PC-9 (cell line): Measurements from ENCODE around the gene CEACAM8.

Experiments used
- EZH2 ChIP-seq: fragments of 200-600 bp; sonication (generic); IDR thresholded peaks from 2 replicates; pipeline ENCODE4 v1.8.0; 2017; ENCODE audit warnings: antibody characterized with exemption, low read depth
- TF ChIP-seq, protein P1 (sequence below): fragments of 200-600 bp; sonication (generic); conservative IDR thresholded peaks from 2 replicates; pipeline ENCODE4 v1.6.1; 2017; ENCODE audit warnings: mixed run types, antibody characterized with exemption, mild to moderate bottlenecking, moderate library complexity

DNA sequence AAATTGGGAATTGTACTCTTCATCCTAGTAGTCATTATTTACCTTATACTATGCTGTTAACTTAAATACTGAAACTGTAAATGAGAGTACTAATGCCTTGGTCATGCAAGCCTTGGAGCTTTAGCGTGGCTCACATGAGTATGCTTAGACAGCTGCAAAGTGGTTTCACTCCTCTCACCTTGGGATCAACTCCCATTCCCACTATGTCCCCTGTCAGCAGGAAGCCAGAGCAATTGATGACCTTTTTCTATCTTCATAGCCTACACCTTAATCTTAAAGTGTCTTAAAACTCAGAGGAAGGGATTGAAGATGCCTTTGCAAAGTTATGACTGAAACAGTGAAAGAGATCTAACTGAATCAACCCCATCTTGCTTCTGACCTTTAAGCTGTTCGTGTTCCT is 33.2 kb upstream of the CEACAM8 start:
- TF ChIP-seq, protein P1, sequence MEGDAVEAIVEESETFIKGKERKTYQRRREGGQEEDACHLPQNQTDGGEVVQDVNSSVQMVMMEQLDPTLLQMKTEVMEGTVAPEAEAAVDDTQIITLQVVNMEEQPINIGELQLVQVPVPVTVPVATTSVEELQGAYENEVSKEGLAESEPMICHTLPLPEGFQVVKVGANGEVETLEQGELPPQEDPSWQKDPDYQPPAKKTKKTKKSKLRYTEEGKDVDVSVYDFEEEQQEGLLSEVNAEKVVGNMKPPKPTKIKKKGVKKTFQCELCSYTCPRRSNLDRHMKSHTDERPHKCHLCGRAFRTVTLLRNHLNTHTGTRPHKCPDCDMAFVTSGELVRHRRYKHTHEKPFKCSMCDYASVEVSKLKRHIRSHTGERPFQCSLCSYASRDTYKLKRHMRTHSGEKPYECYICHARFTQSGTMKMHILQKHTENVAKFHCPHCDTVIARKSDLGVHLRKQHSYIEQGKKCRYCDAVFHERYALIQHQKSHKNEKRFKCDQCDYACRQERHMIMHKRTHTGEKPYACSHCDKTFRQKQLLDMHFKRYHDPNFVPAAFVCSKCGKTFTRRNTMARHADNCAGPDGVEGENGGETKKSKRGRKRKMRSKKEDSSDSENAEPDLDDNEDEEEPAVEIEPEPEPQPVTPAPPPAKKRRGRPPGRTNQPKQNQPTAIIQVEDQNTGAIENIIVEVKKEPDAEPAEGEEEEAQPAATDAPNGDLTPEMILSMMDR, result no peak
- TF ChIP-seq EZH2, result no peak
